Stimulated activated naive B cell treated with anti-CD40 and anti-IgM and Interleukin-4, amounts not matched to agents 10 μg/mL and 1 μg/mL and 100 μg/mL, for 72 hours (primary cell): ENCODE measurements around the gene TIRAP.

Source experiments
- ATAC-seq, 2 donors: fragments of 150-1000 bp; cut with Tn5 transposase; replicated peaks; 2 replicates each; pipeline ENCODE4 v1.10.0; 2021; ENCODE audit warnings: moderate library complexity in 1 of 2
- DNase-seq: peaks from one replicate; pipeline ENCODE4 v3.0.0; 2021
- H3K27ac Mint-ChIP-seq: one replicate; pipeline ENCODE4 v1.8.0; 2022; ENCODE audit warnings: mild to moderate bottlenecking, mixed read lengths
- H3K27me3 Mint-ChIP-seq, 2 donors: one replicate each; pipeline ENCODE4 v1.8.0; 2022; ENCODE audit warnings: mixed read lengths in 2 of 2
- H3K36me3 Mint-ChIP-seq, 2 donors: one replicate each; pipeline ENCODE4 v1.8.0; 2022; ENCODE audit warnings: mixed read lengths in 2 of 2, mild to moderate bottlenecking in 1 of 2
- H3K4me1 Mint-ChIP-seq, 2 donors: one replicate each; pipeline ENCODE4 v1.8.0; 2022; ENCODE audit warnings: mixed read lengths in 2 of 2, mild to moderate bottlenecking in 1 of 2
- H3K4me3 Mint-ChIP-seq, 2 donors: one replicate each; pipeline ENCODE4 v1.8.0; 2022; ENCODE audit warnings: mild to moderate bottlenecking in 2 of 2, mixed read lengths in 2 of 2, moderate library complexity in 1 of 2
- H3K9me3 Mint-ChIP-seq, 2 donors: one replicate each; pipeline ENCODE4 v1.8.0; 2022; ENCODE audit warnings: mixed read lengths in 2 of 2, mild to moderate bottlenecking in 1 of 2

TIRAP gene

GRCh38 chr11:126268708-126269579 is 13.9 kb upstream of the TIRAP start, which contains the start of the genes FOXRED1 and SRPRA:
Gene FOXRED1 (plus strand): TSS chr11:126269154. CDS start chr11:126269207, 53 bp downstream.
Gene SRPRA (minus strand): TSS chr11:126268895. CDS start chr11:126268804, 91 bp downstream.
- DNase-seq: peak; percentile 100
- peak within 1 kb of the TSS; percentile 98 for H3K4me3 Mint-ChIP-seq
- peak within 1 kb of the TSS; percentile 99 for H3K27ac Mint-ChIP-seq
- no peaks in the 10 kb centered on the region for H3K9me3 Mint-ChIP-seq
- peak; percentile 99 for ATAC-seq
- H3K4me1 Mint-ChIP-seq: peaks cover 26 to 41% of the 10 kb centered on the region in 2 donors
- H3K27me3 Mint-ChIP-seq: no peaks in the 10 kb centered on the region
- peaks cover 31 to 70% of the 10 kb centered on the region in 2 donors for H3K36me3 Mint-ChIP-seq

- Mint-ChIP-seq H3K27ac (no peak overlapping the region), H3K4me3 (no peak overlapping the region), H3K36me3 (peaks cover 48 to 67% of the 10 kb centered on the region in 2 donors), H3K27me3 (no peaks in the 10 kb centered on the region), H3K4me1 (peaks cover 23 to 33% of the 10 kb centered on the region in 2 donors), H3K9me3 (no peaks in the 10 kb centered on the region)
- ATAC-seq: no peak
- no peak for DNase-seq
These were observed 5.6 kb upstream of the TIRAP start for GRCh38 chr11:126277322-126277721.

GRCh38 chr11:126277780-126278179 is 5.1 kb upstream of the TIRAP start:
- H3K4me3 Mint-ChIP-seq: no peak overlapping the region
- peaks cover 44 to 62% of the 10 kb centered on the region in 2 donors for H3K36me3 Mint-ChIP-seq
- no peaks in the 10 kb centered on the region for H3K27me3 Mint-ChIP-seq
- peaks cover 23 to 37% of the 10 kb centered on the region in 2 donors for H3K4me1 Mint-ChIP-seq
- H3K27ac Mint-ChIP-seq: no peak overlapping the region
- ATAC-seq (no peak), DNase-seq (no peak)
- no peaks in the 10 kb centered on the region for H3K9me3 Mint-ChIP-seq

DNA sequence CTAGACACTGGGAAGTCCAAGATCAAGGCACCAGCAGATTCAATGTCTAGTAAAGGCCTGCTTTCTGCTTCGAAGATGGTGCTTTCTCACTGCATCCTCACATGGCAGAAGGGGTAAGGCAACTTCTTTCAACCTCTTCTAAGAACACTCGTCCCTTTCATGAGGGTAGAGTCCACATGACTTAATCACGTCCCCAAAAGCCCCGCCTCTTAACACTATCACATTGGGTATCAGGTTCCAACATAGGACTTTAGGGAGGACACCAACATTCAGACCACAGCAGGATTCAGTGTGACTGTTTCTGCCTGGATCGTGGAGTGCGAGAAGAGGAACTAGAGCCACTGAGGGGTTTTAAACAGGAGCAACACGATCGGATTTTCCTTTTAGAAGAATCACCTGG is 3.7 kb upstream of the TIRAP start:
- peaks cover 36 to 49% of the 10 kb centered on the region in 2 donors for H3K36me3 Mint-ChIP-seq
- peaks cover 26 to 44% of the 10 kb centered on the region in 2 donors for H3K4me1 Mint-ChIP-seq
- H3K9me3 Mint-ChIP-seq: no peaks in the 10 kb centered on the region
- no peak for DNase-seq
- no peak for ATAC-seq
- H3K4me3 Mint-ChIP-seq: no peak overlapping the region
- no peaks in the 10 kb centered on the region for H3K27me3 Mint-ChIP-seq
- H3K27ac Mint-ChIP-seq: no peak overlapping the region

DNA sequence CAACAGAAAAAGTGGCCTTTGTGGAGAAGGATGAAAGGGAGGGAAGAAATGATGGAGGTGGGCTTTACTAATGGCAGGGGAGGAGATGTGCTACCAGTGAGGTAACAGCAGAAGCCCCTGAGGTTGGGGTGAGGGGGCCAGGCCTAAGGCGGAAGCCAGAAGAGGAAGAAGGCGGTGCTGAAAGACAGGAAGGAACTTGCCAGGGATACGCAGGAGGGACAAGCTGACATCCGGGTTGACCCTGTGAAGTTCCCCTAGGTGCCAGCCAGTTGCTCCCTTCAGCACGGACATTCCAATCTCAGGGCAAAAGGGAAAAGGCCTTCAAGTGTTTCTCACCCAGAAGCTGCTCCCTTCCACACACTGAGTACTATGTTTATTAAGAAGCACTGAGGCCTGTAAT is 2.3 kb upstream of the TIRAP start:
- peak overlapping the region; percentile 1 for H3K27ac Mint-ChIP-seq
- H3K36me3 Mint-ChIP-seq: peaks cover 27 to 37% of the 10 kb centered on the region in 2 donors
- H3K27me3 Mint-ChIP-seq: no peaks in the 10 kb centered on the region
- peak overlapping the region in 1 of 2 donors; percentile 34 for H3K4me3 Mint-ChIP-seq
- peaks cover 32 to 56% of the 10 kb centered on the region in 2 donors for H3K4me1 Mint-ChIP-seq
- no peak for DNase-seq
- no peak for ATAC-seq
- H3K9me3 Mint-ChIP-seq: no peaks in the 10 kb centered on the region

GRCh38 chr11:126281245-126281644 is 1.6 kb upstream of the TIRAP start:
- Mint-ChIP-seq H3K27me3 (no peaks in the 10 kb centered on the region), H3K4me1 (peaks cover 31 to 51% of the 10 kb centered on the region in 2 donors)

GRCh38 chr11:126281666-126282175 is 1.2 kb upstream of the TIRAP start:
- Mint-ChIP-seq H3K4me3 (peak overlapping the region; percentile 86 to 94), H3K9me3 (no peaks in the 10 kb centered on the region), H3K4me1 (peaks cover 32 to 51% of the 10 kb centered on the region in 2 donors), H3K36me3 (peaks cover 23 to 28% of the 10 kb centered on the region in 2 donors), H3K27me3 (no peaks in the 10 kb centered on the region), H3K27ac (peak overlapping the region; percentile 85)
- DNase-seq: no peak
- ATAC-seq: no peak

More at GRCh38 chr11:126281245-126281644, 1.6 kb upstream of the TIRAP start:
- DNase-seq: no peak
- H3K27ac Mint-ChIP-seq: peak overlapping the region; percentile 85
- no peak for ATAC-seq
- peaks cover 23 to 31% of the 10 kb centered on the region in 2 donors for H3K36me3 Mint-ChIP-seq
- no peaks in the 10 kb centered on the region for H3K9me3 Mint-ChIP-seq
- peak overlapping the region in 1 of 2 donors; percentile 86 for H3K4me3 Mint-ChIP-seq

DNA sequence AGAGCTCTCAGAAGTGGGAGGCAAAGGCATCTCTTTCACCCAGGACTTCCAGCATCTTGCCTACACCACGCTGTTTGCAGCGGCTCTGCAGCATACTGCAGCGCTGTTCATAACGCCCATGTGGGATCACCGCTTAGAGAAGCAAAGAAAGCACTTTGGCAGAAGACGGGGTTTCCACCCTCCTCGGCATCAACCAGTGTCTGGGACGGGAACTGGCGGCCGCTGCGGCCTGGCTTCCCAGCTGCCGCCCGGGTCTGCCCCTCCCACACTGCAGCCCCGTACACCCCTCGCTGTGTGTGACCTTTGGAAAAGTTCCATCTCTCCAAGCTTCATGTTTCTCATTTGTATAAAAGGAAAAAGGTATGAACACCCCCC is 545 bp upstream of the TIRAP start:
- peak; percentile 51 to 61 for ATAC-seq
- Mint-ChIP-seq H3K27me3 (no peaks in the 10 kb centered on the region), H3K36me3 (peaks cover 24 to 27% of the 10 kb centered on the region in 2 donors), H3K27ac (peak overlapping the region; percentile 96), H3K9me3 (no peaks in the 10 kb centered on the region), H3K4me1 (peaks cover 35 to 51% of the 10 kb centered on the region in 2 donors), H3K4me3 (peak overlapping the region; percentile 86 to 94)
- no peak for DNase-seq

DNA sequence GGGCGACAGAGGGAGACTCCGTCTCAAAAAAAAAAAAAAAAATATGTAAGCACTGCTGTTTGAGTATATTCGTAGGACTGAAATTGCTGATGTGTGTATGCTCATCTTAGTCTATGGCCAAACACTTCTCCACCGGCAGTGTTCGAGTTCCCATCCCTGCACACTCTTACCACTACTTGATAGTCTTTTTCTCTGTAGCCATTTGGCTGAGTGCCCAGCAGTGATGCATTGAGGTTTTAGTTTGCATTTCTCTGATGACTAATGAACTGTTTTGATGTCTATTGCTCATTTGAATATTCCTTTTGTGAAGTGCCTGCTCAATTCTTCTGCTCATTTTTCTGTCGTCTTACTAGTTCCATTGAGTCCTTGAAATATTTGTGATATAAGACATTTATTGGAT is 1.9 kb downstream of the TIRAP start:
- ATAC-seq (peak; percentile 35 to 49), DNase-seq (peak; percentile 63)
- Mint-ChIP-seq H3K27ac (peak overlapping the region; percentile 33), H3K36me3 (peaks cover 7 to 15% of the 10 kb centered on the region in 2 donors), H3K4me1 (peaks cover 36 to 53% of the 10 kb centered on the region in 2 donors), H3K9me3 (no peaks in the 10 kb centered on the region), H3K27me3 (no peaks in the 10 kb centered on the region), H3K4me3 (peak overlapping the region; percentile 3 to 5)

GRCh38 chr11:126288237-126288636 is 5.3 kb downstream of the TIRAP start:
- Mint-ChIP-seq H3K27me3 (no peaks in the 10 kb centered on the region), H3K27ac (no peak overlapping the region), H3K36me3 (peaks cover 11 to 24% of the 10 kb centered on the region in 2 donors), H3K9me3 (no peaks in the 10 kb centered on the region), H3K4me1 (peaks cover 23 to 36% of the 10 kb centered on the region in 2 donors), H3K4me3 (no peak overlapping the region)
- DNase-seq (no peak), ATAC-seq (no peak)

- DNase-seq (no peak), ATAC-seq (no peak)
- Mint-ChIP-seq H3K4me3 (no peak overlapping the region), H3K36me3 (peaks cover 21 to 37% of the 10 kb centered on the region in 2 donors), H3K27me3 (no peaks in the 10 kb centered on the region), H3K27ac (peak overlapping the region; percentile 25), H3K9me3 (no peaks in the 10 kb centered on the region), H3K4me1 (peaks cover 24 to 27% of the 10 kb centered on the region in 2 donors)
These were observed 8.0 kb downstream of the TIRAP start for GRCh38 chr11:126290887-126291286.

DNA sequence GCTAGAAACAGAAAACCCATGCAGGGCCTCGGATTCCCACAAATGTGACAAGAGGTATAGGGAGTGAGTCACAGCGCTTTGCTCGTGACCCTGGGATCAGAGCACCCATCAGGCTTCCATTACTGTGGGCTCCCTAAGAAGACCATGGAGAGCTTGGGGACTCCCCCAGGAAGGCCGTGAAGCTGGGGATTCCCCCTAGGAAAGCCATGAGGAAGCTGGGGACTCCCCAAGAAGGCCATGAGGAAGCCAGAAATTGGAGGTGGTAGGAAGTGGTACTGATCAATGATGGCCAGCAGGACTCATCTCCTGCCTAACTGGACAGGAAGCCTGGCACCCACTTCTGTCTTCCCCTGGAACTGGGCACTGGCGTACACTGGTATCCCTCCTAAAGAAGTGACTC is 10.8 kb downstream of the TIRAP start:
- DNase-seq: no peak
- H3K9me3 Mint-ChIP-seq: no peaks in the 10 kb centered on the region
- H3K27ac Mint-ChIP-seq: peak overlapping the region; percentile 20
- ATAC-seq: peak; percentile 60 to 63
- H3K27me3 Mint-ChIP-seq: no peaks in the 10 kb centered on the region
- H3K36me3 Mint-ChIP-seq: peaks cover 23 to 34% of the 10 kb centered on the region in 2 donors
- peaks cover 16 to 25% of the 10 kb centered on the region in 2 donors for H3K4me1 Mint-ChIP-seq
- H3K4me3 Mint-ChIP-seq: no peak overlapping the region

GRCh38 chr11:126297004-126297403 is 14.1 kb downstream of the TIRAP start:
- peaks cover 20 to 22% of the 10 kb centered on the region in 2 donors for H3K36me3 Mint-ChIP-seq
- H3K4me1 Mint-ChIP-seq: peaks cover 18 to 25% of the 10 kb centered on the region in 2 donors
- no peak overlapping the region for H3K27ac Mint-ChIP-seq
- ATAC-seq: no peak
- no peaks in the 10 kb centered on the region for H3K27me3 Mint-ChIP-seq
- no peak overlapping the region for H3K4me3 Mint-ChIP-seq
- no peak for DNase-seq
- no peaks in the 10 kb centered on the region for H3K9me3 Mint-ChIP-seq

DNA sequence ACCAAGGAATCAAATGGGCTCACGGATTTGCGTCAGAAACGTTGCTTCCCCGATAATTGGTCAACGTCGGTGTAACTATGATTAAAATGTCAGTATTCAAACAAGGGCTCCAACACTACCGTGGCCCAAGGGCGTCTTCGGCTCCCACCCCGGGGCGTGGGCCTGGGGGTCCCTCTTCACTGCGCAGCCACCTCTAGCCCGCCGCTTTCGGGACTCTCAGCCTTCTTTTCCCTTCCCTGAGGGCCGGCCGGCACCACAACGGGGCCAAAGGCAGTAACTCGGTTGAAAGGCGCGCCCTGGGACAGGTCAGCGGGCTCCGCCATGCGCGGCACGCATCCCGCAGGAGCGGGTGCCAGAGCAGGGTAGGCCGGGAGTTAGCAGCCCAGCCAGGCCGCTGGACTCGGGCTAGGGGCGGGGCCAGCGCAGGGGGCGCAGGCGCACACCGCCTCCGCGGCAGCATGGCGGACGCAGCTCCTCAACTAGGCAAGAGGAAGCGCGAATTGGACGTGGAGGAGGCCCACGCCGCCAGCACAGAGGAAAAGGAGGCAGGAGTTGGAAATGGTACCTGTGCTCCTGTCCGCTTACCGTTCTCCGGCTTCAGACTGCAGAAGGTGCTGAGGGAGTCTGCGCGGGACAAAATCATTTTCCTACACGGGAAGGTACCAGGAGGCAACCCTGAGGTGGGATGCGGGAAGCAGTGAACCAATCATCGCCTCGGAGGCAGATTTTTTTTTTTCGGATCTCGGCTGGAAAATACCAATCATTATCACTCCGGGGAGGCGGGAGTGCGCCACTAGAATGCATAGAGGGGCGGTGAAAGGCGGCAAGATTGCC is 20.9 kb downstream of the TIRAP start, which contains the start of gene DCPS:
Gene DCPS (plus strand): TSS at position 438 of the 834 bp plus-strand sequence. CDS start 21 bp downstream, at position 459.
- DNase-seq: peak; percentile 86
- H3K36me3 Mint-ChIP-seq: peaks cover 14 to 35% of the 10 kb centered on the region in 2 donors
- H3K27me3 Mint-ChIP-seq: no peaks in the 10 kb centered on the region
- H3K9me3 Mint-ChIP-seq: peaks cover 0 to 3% of the 10 kb centered on the region in 2 donors
- peaks cover 17 to 43% of the 10 kb centered on the region in 2 donors for H3K4me1 Mint-ChIP-seq
- ATAC-seq: peak; percentile 96
- peak within 1 kb of the TSS; percentile 99 for H3K27ac Mint-ChIP-seq
- peak within 1 kb of the TSS; percentile 98 to 99 for H3K4me3 Mint-ChIP-seq
